Measurements from ENCODE around the gene CDC42BPB. TPM values are rescaled to one million over a fixed set of nuclear protein-coding genes. Genes with fewer than 3 reads are reported as not detected.

Gene CDC42BPB
- total RNA-seq, 1 donor from 2014 or later = 50.1 TPM

GRCh38 chr14:102913341-102914211 is 143.8 kb downstream of the CDC42BPB start:
- Histone ChIP-seq H3K4me3 (ENCODE audit: low read length in 3 of 3) (no peak overlapping the region), H3K27ac (ENCODE audit: low read depth, low read length) (no peak overlapping the region), H3K9me3 (ENCODE audit: control insufficient read depth in 3 of 3, low read length in 3 of 3) (no peaks in the 10 kb centered on the region), H3K9ac (ENCODE audit: low read depth in 1 of 3, low read length in 3 of 3) (no peak overlapping the region), H3K4me1 (ENCODE audit: control insufficient read depth in 3 of 3, insufficient read depth in 3 of 3, low read length in 3 of 3) (peaks cover 0 to 2% (median 0%) of the 10 kb centered on the region in 3 donors), H3K27me3 (ENCODE audit: control insufficient read depth in 3 of 3, insufficient read depth in 3 of 3, low read length in 3 of 3) (no peaks in the 10 kb centered on the region), H3K36me3 (ENCODE audit: control insufficient read depth in 3 of 3, insufficient read depth in 3 of 3, low read length in 3 of 3) (no peaks in the 10 kb centered on the region)

GRCh38 chr14:102911991-102912761 is 145.2 kb downstream of the CDC42BPB start:
- Histone ChIP-seq H3K9ac (ENCODE audit: low read depth in 1 of 3, low read length in 3 of 3) (no peak overlapping the region), H3K27me3 (ENCODE audit: control insufficient read depth in 3 of 3, insufficient read depth in 3 of 3, low read length in 3 of 3) (no peaks in the 10 kb centered on the region), H3K4me3 (ENCODE audit: low read length in 3 of 3) (no peak overlapping the region)

GRCh38 chr14:102911541-102911951 is 145.8 kb downstream of the CDC42BPB start:
- H3K4me1 ChIP-seq (ENCODE audit: control insufficient read depth in 3 of 3, insufficient read depth in 3 of 3, low read length in 3 of 3) = no peaks in the 10 kb centered on the region
- H3K9ac ChIP-seq (ENCODE audit: low read depth in 1 of 3, low read length in 3 of 3) = no peak overlapping the region
- no peaks in the 10 kb centered on the region for H3K36me3 ChIP-seq (ENCODE audit: control insufficient read depth in 3 of 3, insufficient read depth in 3 of 3, low read length in 3 of 3)
- H3K27ac ChIP-seq (ENCODE audit: low read depth, low read length) = no peak overlapping the region
- no peak overlapping the region for H3K4me3 ChIP-seq (ENCODE audit: low read length in 3 of 3)
- H3K27me3 ChIP-seq (ENCODE audit: control insufficient read depth in 3 of 3, insufficient read depth in 3 of 3, low read length in 3 of 3) = no peaks in the 10 kb centered on the region
- H3K9me3 ChIP-seq (ENCODE audit: control insufficient read depth in 3 of 3, low read length in 3 of 3) = no peaks in the 10 kb centered on the region

More at GRCh38 chr14:102911991-102912761, 145.2 kb downstream of the CDC42BPB start:
- Histone ChIP-seq H3K36me3 (ENCODE audit: control insufficient read depth in 3 of 3, insufficient read depth in 3 of 3, low read length in 3 of 3) (no peaks in the 10 kb centered on the region), H3K27ac (ENCODE audit: low read depth, low read length) (no peak overlapping the region), H3K4me1 (ENCODE audit: control insufficient read depth in 3 of 3, insufficient read depth in 3 of 3, low read length in 3 of 3) (no peaks in the 10 kb centered on the region), H3K9me3 (ENCODE audit: control insufficient read depth in 3 of 3, low read length in 3 of 3) (no peaks in the 10 kb centered on the region)

- Histone ChIP-seq H3K4me3 (ENCODE audit: low read length in 3 of 3) (no peak overlapping the region), H3K4me1 (ENCODE audit: control insufficient read depth in 3 of 3, insufficient read depth in 3 of 3, low read length in 3 of 3) (no peaks in the 10 kb centered on the region), H3K27ac (ENCODE audit: low read depth, low read length) (no peak overlapping the region), H3K27me3 (ENCODE audit: control insufficient read depth in 3 of 3, insufficient read depth in 3 of 3, low read length in 3 of 3) (no peaks in the 10 kb centered on the region), H3K9me3 (ENCODE audit: control insufficient read depth in 3 of 3, low read length in 3 of 3) (no peaks in the 10 kb centered on the region), H3K36me3 (ENCODE audit: control insufficient read depth in 3 of 3, insufficient read depth in 3 of 3, low read length in 3 of 3) (peaks cover 0 to under 1% (median under 1%) of the 10 kb centered on the region in 3 donors), H3K9ac (ENCODE audit: low read depth in 1 of 3, low read length in 3 of 3) (no peak overlapping the region)
Observed at GRCh38 chr14:102910442-102910841, 146.9 kb downstream of the CDC42BPB start.

GRCh38 chr14:102909911-102910310 is 147.4 kb downstream of the CDC42BPB start:
- Histone ChIP-seq H3K9ac (ENCODE audit: low read depth in 1 of 3, low read length in 3 of 3) (no peak overlapping the region), H3K27me3 (ENCODE audit: control insufficient read depth in 3 of 3, insufficient read depth in 3 of 3, low read length in 3 of 3) (no peaks in the 10 kb centered on the region), H3K4me3 (ENCODE audit: low read length in 3 of 3) (no peak overlapping the region), H3K36me3 (ENCODE audit: control insufficient read depth in 3 of 3, insufficient read depth in 3 of 3, low read length in 3 of 3) (peaks cover 4 to 5% (median 4%) of the 10 kb centered on the region in 3 donors), H3K4me1 (ENCODE audit: control insufficient read depth in 3 of 3, insufficient read depth in 3 of 3, low read length in 3 of 3) (no peaks in the 10 kb centered on the region), H3K9me3 (ENCODE audit: control insufficient read depth in 3 of 3, low read length in 3 of 3) (no peaks in the 10 kb centered on the region), H3K27ac (ENCODE audit: low read depth, low read length) (no peak overlapping the region)

GRCh38 chr14:102909462-102909861 is 147.9 kb downstream of the CDC42BPB start:
- H3K36me3 ChIP-seq (ENCODE audit: control insufficient read depth in 3 of 3, insufficient read depth in 3 of 3, low read length in 3 of 3) = peaks cover 4 to 5% (median 4%) of the 10 kb centered on the region in 3 donors
- H3K9ac ChIP-seq (ENCODE audit: low read depth in 1 of 3, low read length in 3 of 3) = no peak overlapping the region
- H3K4me3 ChIP-seq (ENCODE audit: low read length in 3 of 3) = no peak overlapping the region
- H3K27me3 ChIP-seq (ENCODE audit: control insufficient read depth in 3 of 3, insufficient read depth in 3 of 3, low read length in 3 of 3) = no peaks in the 10 kb centered on the region
- no peak overlapping the region for H3K27ac ChIP-seq (ENCODE audit: low read depth, low read length)
- no peaks in the 10 kb centered on the region for H3K4me1 ChIP-seq (ENCODE audit: control insufficient read depth in 3 of 3, insufficient read depth in 3 of 3, low read length in 3 of 3)
- no peaks in the 10 kb centered on the region for H3K9me3 ChIP-seq (ENCODE audit: control insufficient read depth in 3 of 3, low read length in 3 of 3)

- Histone ChIP-seq H3K4me3 (ENCODE audit: low read length in 3 of 3) (no peak overlapping the region), H3K4me1 (ENCODE audit: control insufficient read depth in 3 of 3, insufficient read depth in 3 of 3, low read length in 3 of 3) (no peaks in the 10 kb centered on the region), H3K36me3 (ENCODE audit: control insufficient read depth in 3 of 3, insufficient read depth in 3 of 3, low read length in 3 of 3) (peaks cover 4 to 6% (median 5%) of the 10 kb centered on the region in 3 donors), H3K27me3 (ENCODE audit: control insufficient read depth in 3 of 3, insufficient read depth in 3 of 3, low read length in 3 of 3) (no peaks in the 10 kb centered on the region), H3K9ac (ENCODE audit: low read depth in 1 of 3, low read length in 3 of 3) (no peak overlapping the region), H3K9me3 (ENCODE audit: control insufficient read depth in 3 of 3, low read length in 3 of 3) (no peaks in the 10 kb centered on the region), H3K27ac (ENCODE audit: low read depth, low read length) (no peak overlapping the region)
Observed at GRCh38 chr14:102908766-102909455, 148.4 kb downstream of the CDC42BPB start.

- Histone ChIP-seq H3K4me3 (ENCODE audit: low read length in 3 of 3) (no peak overlapping the region), H3K27ac (ENCODE audit: low read depth, low read length) (no peak overlapping the region), H3K36me3 (ENCODE audit: control insufficient read depth in 3 of 3, insufficient read depth in 3 of 3, low read length in 3 of 3) (peaks cover 4 to 7% (median 7%) of the 10 kb centered on the region in 3 donors), H3K4me1 (ENCODE audit: control insufficient read depth in 3 of 3, insufficient read depth in 3 of 3, low read length in 3 of 3) (no peaks in the 10 kb centered on the region), H3K27me3 (ENCODE audit: control insufficient read depth in 3 of 3, insufficient read depth in 3 of 3, low read length in 3 of 3) (no peaks in the 10 kb centered on the region), H3K9ac (ENCODE audit: low read depth in 1 of 3, low read length in 3 of 3) (no peak overlapping the region), H3K9me3 (ENCODE audit: control insufficient read depth in 3 of 3, low read length in 3 of 3) (no peaks in the 10 kb centered on the region)
Observed at GRCh38 chr14:102907980-102908730, 149.2 kb downstream of the CDC42BPB start.

GRCh38 chr14:102907303-102907844 is 150.0 kb downstream of the CDC42BPB start:
- H3K4me3 ChIP-seq (ENCODE audit: low read length in 3 of 3) = no peak overlapping the region
- H3K27me3 ChIP-seq (ENCODE audit: control insufficient read depth in 3 of 3, insufficient read depth in 3 of 3, low read length in 3 of 3) = no peaks in the 10 kb centered on the region
- no peaks in the 10 kb centered on the region for H3K4me1 ChIP-seq (ENCODE audit: control insufficient read depth in 3 of 3, insufficient read depth in 3 of 3, low read length in 3 of 3)
- no peaks in the 10 kb centered on the region for H3K9me3 ChIP-seq (ENCODE audit: control insufficient read depth in 3 of 3, low read length in 3 of 3)
- H3K36me3 ChIP-seq (ENCODE audit: control insufficient read depth in 3 of 3, insufficient read depth in 3 of 3, low read length in 3 of 3) = peaks cover 4 to 8% (median 7%) of the 10 kb centered on the region in 3 donors
- H3K27ac ChIP-seq (ENCODE audit: low read depth, low read length) = no peak overlapping the region
- H3K9ac ChIP-seq (ENCODE audit: low read depth in 1 of 3, low read length in 3 of 3) = no peak overlapping the region
